DMS114 treated with DMSO at 0.1 percent for 48 hours (cell line): ENCODE results near the gene THSD7B.
"Not testable (repeated sequence)": the region's sequence is repeated elsewhere in the genome, so short reads cannot be mapped to it uniquely, and the experiment has no call there.

Source experiments
- DNase-seq: peaks from one replicate; lab custom pipeline; 2025; ENCODE audit not compliant: unreplicated experiment; lab: John Stamatoyannopoulos, UW

The THSD7B gene

GRCh38 chr2:136935119-136935518 is 169.8 kb downstream of the THSD7B start:
- no peak for DNase-seq

GRCh38 chr2:136956050-136956449 is 190.7 kb downstream of the THSD7B start:
- DNase-seq, result no peak

GRCh38 chr2:136957044-136957443 is 191.7 kb downstream of the THSD7B start:
- DNase-seq, result no peak

GRCh38 chr2:136962105-136962725 is 196.9 kb downstream of the THSD7B start:
- DNase-seq, result no peak

GRCh38 chr2:136966485-136966884 is 201.1 kb downstream of the THSD7B start:
- DNase-seq, result no peak

- DNase-seq, result no peak
Observed at GRCh38 chr2:136980303-136980702, 215.0 kb downstream of the THSD7B start.

GRCh38 chr2:136981689-136982088 is 216.3 kb downstream of the THSD7B start:
- DNase-seq, result not testable (repeated sequence)

- no peak for DNase-seq
Observed at GRCh38 chr2:136985044-136985443, 219.7 kb downstream of the THSD7B start.

- no peak for DNase-seq
Observed at GRCh38 chr2:136986605-136987221, 221.4 kb downstream of the THSD7B start.

- no peak for DNase-seq
Observed at GRCh38 chr2:136990316-136990715, 225.0 kb downstream of the THSD7B start.

GRCh38 chr2:136994793-136995192 is 229.4 kb downstream of the THSD7B start:
- DNase-seq, result no peak

GRCh38 chr2:136997557-136997956 is 232.2 kb downstream of the THSD7B start:
- no peak for DNase-seq

GRCh38 chr2:137000811-137001210 is 235.5 kb downstream of the THSD7B start:
- no peak for DNase-seq

- no peak for DNase-seq
Observed at GRCh38 chr2:137002896-137003295, 237.6 kb downstream of the THSD7B start.

- DNase-seq, result no peak
Observed at GRCh38 chr2:137005210-137005609, 239.9 kb downstream of the THSD7B start.

GRCh38 chr2:137007938-137008337 is 242.6 kb downstream of the THSD7B start:
- DNase-seq, result no peak

GRCh38 chr2:137009953-137010352 is 244.6 kb downstream of the THSD7B start:
- no peak for DNase-seq

- no peak for DNase-seq
Observed at GRCh38 chr2:137020452-137021196, 255.3 kb downstream of the THSD7B start.

- no peak for DNase-seq
Observed at GRCh38 chr2:137021763-137022162, 256.4 kb downstream of the THSD7B start.

- DNase-seq, result no peak
Observed at GRCh38 chr2:137023205-137023604, 257.9 kb downstream of the THSD7B start.

- no peak for DNase-seq
Observed at GRCh38 chr2:137031731-137032130, 266.4 kb downstream of the THSD7B start.

GRCh38 chr2:137036619-137037018 is 271.3 kb downstream of the THSD7B start:
- no peak for DNase-seq
